Panc1 (cell line): Measurements from ENCODE around the gene NRROS. TPM values are rescaled to one million over a fixed set of nuclear protein-coding genes. Genes with fewer than 3 reads are reported as not detected.

ENCODE experiments used
- ATAC-seq: fragments of 200-7000 bp; cut with Tn5 transposase; 2 replicates; pipeline ENCODE4 v1.9.1; 2020; ENCODE audit warnings: mild to moderate bottlenecking, moderate library complexity
- BruUV-seq: library from RNA; stranded (reverse); fragments of 400-500 nt; replicated peaks from 2 replicates; lab custom pipeline; 2021; lab: Mats Ljungman, UMichigan
- CTCF ChIA-PET: fragments of 300-600 bp; sonication (Branson Sonifier 250); formaldehyde crosslinking; loops from one replicate; lab custom pipeline; 2022; ENCODE audit warnings: antibody characterized with exemption; lab: Charles Lee
- POLR2A ChIA-PET: fragments of 300-600 bp; sonication (Branson Sonifier 250); formaldehyde crosslinking; loops from one replicate; lab custom pipeline; 2022; ENCODE audit warnings: antibody characterized with exemption; lab: Charles Lee
- DNase-seq: peaks from one replicate; pipeline ENCODE4 v3.0.0-alpha.2; 2010; ENCODE audit warnings: low read depth, low spot score
- H3K27ac ChIP-seq: 2 replicates; pipeline ENCODE4 v1.5.1; 2011; ENCODE audit warnings: mild to moderate bottlenecking, low read length, inconsistent platforms
- H3K27me3 ChIP-seq: fragments of 200-500 bp; sonication (Bioruptor generic); 2 replicates; pipeline ENCODE4 v1.6.0; 2014; ENCODE audit warnings: low read length, inconsistent platforms; ENCODE audit not compliant: control insufficient read depth, insufficient read depth
- H3K36me3 ChIP-seq: fragments of 200-500 bp; sonication (Bioruptor generic); 2 replicates; pipeline ENCODE4 v1.5.1; 2014; ENCODE audit warnings: inconsistent platforms, mild to moderate bottlenecking, low read length, moderate library complexity; ENCODE audit not compliant: control insufficient read depth, insufficient read depth
- H3K4me1 ChIP-seq: 2 replicates; pipeline ENCODE4 v1.5.1; 2011; ENCODE audit warnings: inconsistent platforms, mild to moderate bottlenecking, low read length, moderate library complexity; ENCODE audit not compliant: control insufficient read depth, insufficient read depth
- H3K4me3 ChIP-seq, 2 experiments: 2 replicates each; pipeline ENCODE4 v1.5.1; 2011 to 2012; ENCODE audit warnings: low read depth in 2 of 2, low read length in 2 of 2, mild to moderate bottlenecking in 2 of 2, inconsistent platforms in 1 of 2, moderate library complexity in 1 of 2
- H3K9me3 ChIP-seq: fragments of 200-500 bp; sonication (Bioruptor generic); 2 replicates; pipeline ENCODE4 v1.5.1; 2014; ENCODE audit warnings: low read depth, mild to moderate bottlenecking, inconsistent platforms, low read length, moderate library complexity; ENCODE audit not compliant: control insufficient read depth, insufficient read depth
- CTCF ChIP-seq: fragments of 450-650 bp; IDR thresholded peaks from 2 replicates; pipeline ENCODE4 v1.5.1; 2017; ENCODE audit warnings: mild to moderate bottlenecking
- POLR2AphosphoS5 ChIP-seq: IDR thresholded peaks from 2 replicates; pipeline ENCODE4 v1.6.1; 2012; ENCODE audit warnings: mild to moderate bottlenecking, low read depth, low read length, moderate library complexity
- REST ChIP-seq, 2 experiments: IDR thresholded peaks; 2 replicates each; pipeline ENCODE4 v1.6.1; 2011 to 2012; ENCODE audit warnings: low read depth in 2 of 2, control low read depth in 1 of 2, low read length in 1 of 2, mild to moderate bottlenecking in 1 of 2, moderate library complexity in 1 of 2; ENCODE audit not compliant: insufficient read depth in 1 of 2
- SIN3A ChIP-seq: IDR thresholded peaks from 2 replicates; pipeline ENCODE4 v1.6.1; 2012; ENCODE audit warnings: low read depth, mild to moderate bottlenecking, low read length, moderate library complexity, borderline replicate concordance; ENCODE audit not compliant: insufficient read depth
- TCF7L2 ChIP-seq: IDR thresholded peaks from 2 replicates; pipeline ENCODE4 v1.6.1; 2011; ENCODE audit warnings: mild to moderate bottlenecking, low read depth, low read length, inconsistent platforms
- in situ Hi-C: cut with HindIII; loops from 2 replicates; pipeline ENCODE4 v1.10.0; 2016; ENCODE audit warnings: low sequenced_read_pairs, low pct_unique_long_range_greater_than_20kb
- intact Hi-C: fragments of 100-400 bp; cut with micrococcal nuclease; formaldehyde crosslinking; loops from one replicate; pipeline ENCODE4 v1.10.0; 2022; ENCODE audit not compliant: unreplicated experiment
- total RNA-seq: library from RNA; stranded (reverse); gene quantifications from one replicate; pipeline ENCODE4 v1.2.1, GENCODE V29; 2021; ENCODE audit not compliant: unreplicated experiment

The NRROS gene
- total RNA-seq, 1 experiment from 2014 or later = 8.8 TPM

DNA sequence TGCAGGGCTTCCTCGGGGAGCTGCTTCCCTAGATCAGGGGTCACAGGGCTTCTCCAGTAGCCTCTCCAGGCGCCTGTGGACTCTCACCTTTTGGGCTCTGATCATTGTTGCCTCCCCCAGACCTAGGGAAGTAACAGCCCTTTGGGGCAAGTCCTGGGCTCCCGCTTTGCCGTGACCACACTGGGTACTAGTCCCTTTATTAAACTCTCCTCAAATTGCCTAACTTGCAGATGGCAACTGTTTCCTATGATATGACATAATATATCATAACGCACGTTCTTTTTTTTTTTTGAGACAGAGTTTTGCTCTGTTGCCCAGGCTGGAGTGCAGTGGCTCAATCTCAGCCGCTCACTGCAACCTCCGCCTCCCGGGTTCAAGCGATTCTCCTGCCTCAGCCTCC is 17.9 kb upstream of the NRROS start:
- intact Hi-C loops = no loop called here
- H3K36me3 ChIP-seq = no peaks in the 10 kb centered on the region
- no peak for DNase-seq
- H3K9me3 ChIP-seq = no peaks in the 10 kb centered on the region
- no peaks in the 10 kb centered on the region for H3K27me3 ChIP-seq
- ChIA-PET POLR2A (interaction anchor here (0.7 kb wide), 1 partner anchor 9 kb away, joined by 5 read pairs; no protein-coding TSS in a partner anchor), CTCF (no interaction called here)
- no peak overlapping the region for H3K27ac ChIP-seq
- no peak overlapping the region for H3K4me3 ChIP-seq
- no peak for ATAC-seq
- in situ Hi-C loops = no loop called here
- no peak for TF ChIP-seq REST (IDR thresholded peaks at IDR 0.05; ENCODE audit: insufficient read depth in 1 of 2, low read depth in 2 of 2, low read length in 1 of 2)
- no TSS peak for BruUV-seq
- H3K4me1 ChIP-seq = no peaks in the 10 kb centered on the region; the same call in 1 of the 2 replicates

DNA sequence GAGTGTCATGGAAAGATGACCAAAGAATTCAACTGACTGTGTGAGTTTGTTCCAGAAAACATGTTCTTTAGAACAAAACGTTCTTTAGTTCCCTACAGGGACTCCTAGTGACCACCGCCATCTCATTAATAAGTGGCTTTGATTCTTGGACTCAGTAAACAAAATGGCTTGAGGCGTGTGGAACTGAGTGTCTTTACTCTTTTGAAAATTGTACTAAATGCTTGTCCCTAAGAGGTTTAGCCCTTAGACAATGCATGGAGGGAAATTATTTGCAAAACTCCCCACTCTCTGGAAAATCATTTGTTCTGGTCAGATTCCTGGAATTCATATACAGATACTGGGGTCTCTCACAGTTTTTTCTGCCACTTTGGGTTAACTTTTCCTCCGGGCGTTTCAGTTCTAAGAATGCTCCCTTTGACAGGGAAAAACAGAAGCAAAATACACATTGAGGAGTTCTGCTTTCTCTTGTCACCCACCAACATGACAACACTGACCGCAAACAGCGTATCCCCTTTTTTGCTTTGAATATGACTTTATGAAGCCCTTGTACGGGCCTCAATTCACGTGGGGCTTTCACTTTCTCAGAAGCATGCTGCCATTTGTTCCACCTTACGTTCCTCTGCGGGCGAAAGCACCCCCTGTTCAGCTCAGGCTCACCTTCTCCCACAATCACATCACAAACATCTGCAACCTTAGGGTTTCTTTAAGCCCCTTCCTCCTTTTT is 15.3 kb upstream of the NRROS start:
- TF ChIP-seq TCF7L2 = no peak
- no peak for TF ChIP-seq REST (IDR thresholded peaks at IDR 0.05; ENCODE audit: insufficient read depth in 1 of 2, low read depth in 2 of 2, low read length in 1 of 2)
- TF ChIP-seq CTCF = no peak
- TF ChIP-seq SIN3A = no peak
- TF ChIP-seq POLR2AphosphoS5 = no peak
- Histone ChIP-seq H3K27ac (peak overlapping the region; percentile 14; the same call in 1 of the 2 replicates), H3K4me1 (peaks cover 20% of the 10 kb centered on the region), H3K9me3 (no peaks in the 10 kb centered on the region), H3K36me3 (no peaks in the 10 kb centered on the region), H3K27me3 (no peaks in the 10 kb centered on the region), H3K4me3 (no peak overlapping the region)
- intact Hi-C loops = no loop called here
- BruUV-seq = no TSS peak
- POLR2A ChIA-PET = no interaction called here
- no peak for ATAC-seq
- in situ Hi-C loops = no loop called here
- CTCF ChIA-PET = no interaction called here
- no peak for DNase-seq
